G401 (cell line): ENCODE measurements around the gene STX10. TPM values are rescaled to one million over a fixed set of nuclear protein-coding genes. Genes with fewer than 3 reads are reported as not detected.

ENCODE experiments used
- DNase-seq: peaks from one replicate; pipeline ENCODE4 v3.0.0-alpha.2; 2015; ENCODE audit warnings: low spot score
- in situ Hi-C: cut with HindIII; loops from 2 replicates; pipeline ENCODE4 v1.10.0; 2016; ENCODE audit warnings: low sequenced_read_pairs, mixed read lengths
- total RNA-seq: library from RNA; depleted of rRNA; stranded (reverse); fragments of >200 nt; shearing (Covaris generic); gene quantifications from 2 replicates; pipeline ENCODE4 v1.2.3, GENCODE V29; 2014

STX10 gene
- total RNA-seq, 1 experiment from 2014 or later = 112 TPM

- no peak for DNase-seq
Measured at GRCh38 chr19:13104360-13104847, 45.8 kb downstream of the STX10 start.

GRCh38 chr19:13103581-13104359 is 46.4 kb downstream of the STX10 start:
- DNase-seq = no peak
- in situ Hi-C loops = no loop called here

More at GRCh38 chr19:13104360-13104847, 45.8 kb downstream of the STX10 start:
- in situ Hi-C loops = no loop called here

GRCh38 chr19:13102666-13103580 is 47.3 kb downstream of the STX10 start, which contains the start of gene LYL1:
Gene LYL1, minus strand, starts transcription at chr19:13102858. Its CDS starts 1,687 bp downstream, at chr19:13101171.
- no peak for DNase-seq
- in situ Hi-C loops = no loop called here

GRCh38 chr19:13102416-13102665 is 47.8 kb downstream of the STX10 start:
- in situ Hi-C loops = no loop called here
- no peak for DNase-seq

GRCh38 chr19:13101590-13102415 is 48.4 kb downstream of the STX10 start:
- in situ Hi-C loops = no loop called here
- DNase-seq = no peak

DNA sequence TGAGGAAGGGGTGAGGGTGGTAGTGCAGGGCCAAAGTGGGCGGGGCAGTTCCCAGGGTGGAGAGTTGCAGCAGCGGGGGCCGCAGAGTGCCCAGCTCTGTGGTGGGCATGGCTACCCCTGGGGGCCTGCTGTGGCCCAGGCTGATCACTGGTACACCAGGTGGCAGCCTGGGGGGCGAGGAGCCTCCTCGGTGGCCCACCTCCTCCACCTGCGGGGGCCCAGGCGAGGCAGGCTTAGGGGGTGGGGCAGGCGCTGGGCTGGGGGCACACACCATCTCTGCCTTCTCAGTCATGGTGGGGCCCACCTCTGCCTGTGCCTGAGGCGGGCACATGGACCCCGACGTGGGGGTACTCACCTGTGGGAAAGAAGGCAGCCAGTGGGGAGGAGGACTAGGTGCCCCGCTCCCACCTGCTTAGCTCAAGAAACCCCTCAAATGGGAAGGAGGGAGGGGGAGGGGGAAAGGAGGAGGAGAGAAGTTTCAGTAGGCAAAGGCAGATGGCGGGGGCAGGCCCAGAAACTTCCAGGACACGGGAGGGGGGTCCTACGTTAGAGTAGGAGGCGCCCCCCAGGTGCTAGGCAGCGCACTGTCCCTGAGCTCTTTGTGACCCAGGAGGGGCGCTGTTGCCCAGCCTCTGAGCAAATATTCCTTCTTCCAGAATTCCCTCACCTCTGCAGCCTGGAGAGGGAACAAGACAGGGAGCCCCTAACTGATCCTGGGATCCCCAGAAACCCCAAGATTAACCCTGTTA is 49.2 kb downstream of the STX10 start:
- DNase-seq = no peak
- in situ Hi-C loops = no loop called here

DNA sequence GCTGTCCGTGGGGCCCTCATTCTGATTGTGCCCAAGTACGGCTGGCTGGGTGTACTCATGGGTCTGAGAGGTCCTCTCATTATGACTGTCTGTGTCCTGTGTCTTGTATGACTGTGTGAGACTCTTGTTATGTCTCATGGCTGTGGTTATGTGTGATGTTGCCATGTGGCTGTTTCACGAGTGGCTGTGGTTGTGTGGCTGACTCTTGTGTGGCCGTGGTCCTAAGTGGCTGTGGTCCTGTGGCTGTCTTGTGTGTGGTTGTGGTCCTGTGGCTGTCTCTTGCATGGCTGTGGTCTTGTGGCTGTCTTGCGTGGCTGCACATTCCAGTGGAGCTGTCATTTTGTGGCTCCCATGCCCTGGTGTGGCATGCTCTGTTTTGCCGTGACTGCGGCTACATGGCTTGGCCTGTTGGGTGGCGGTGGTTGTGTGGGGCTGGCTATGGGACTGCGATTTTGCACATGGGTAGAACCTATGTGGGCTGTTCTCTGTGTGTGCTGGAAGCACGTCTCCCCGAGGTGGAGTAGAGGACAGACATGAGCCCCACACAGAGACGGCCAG is 50.1 kb downstream of the STX10 start:
- in situ Hi-C loops = no loop called here
- DNase-seq = no peak

DNA sequence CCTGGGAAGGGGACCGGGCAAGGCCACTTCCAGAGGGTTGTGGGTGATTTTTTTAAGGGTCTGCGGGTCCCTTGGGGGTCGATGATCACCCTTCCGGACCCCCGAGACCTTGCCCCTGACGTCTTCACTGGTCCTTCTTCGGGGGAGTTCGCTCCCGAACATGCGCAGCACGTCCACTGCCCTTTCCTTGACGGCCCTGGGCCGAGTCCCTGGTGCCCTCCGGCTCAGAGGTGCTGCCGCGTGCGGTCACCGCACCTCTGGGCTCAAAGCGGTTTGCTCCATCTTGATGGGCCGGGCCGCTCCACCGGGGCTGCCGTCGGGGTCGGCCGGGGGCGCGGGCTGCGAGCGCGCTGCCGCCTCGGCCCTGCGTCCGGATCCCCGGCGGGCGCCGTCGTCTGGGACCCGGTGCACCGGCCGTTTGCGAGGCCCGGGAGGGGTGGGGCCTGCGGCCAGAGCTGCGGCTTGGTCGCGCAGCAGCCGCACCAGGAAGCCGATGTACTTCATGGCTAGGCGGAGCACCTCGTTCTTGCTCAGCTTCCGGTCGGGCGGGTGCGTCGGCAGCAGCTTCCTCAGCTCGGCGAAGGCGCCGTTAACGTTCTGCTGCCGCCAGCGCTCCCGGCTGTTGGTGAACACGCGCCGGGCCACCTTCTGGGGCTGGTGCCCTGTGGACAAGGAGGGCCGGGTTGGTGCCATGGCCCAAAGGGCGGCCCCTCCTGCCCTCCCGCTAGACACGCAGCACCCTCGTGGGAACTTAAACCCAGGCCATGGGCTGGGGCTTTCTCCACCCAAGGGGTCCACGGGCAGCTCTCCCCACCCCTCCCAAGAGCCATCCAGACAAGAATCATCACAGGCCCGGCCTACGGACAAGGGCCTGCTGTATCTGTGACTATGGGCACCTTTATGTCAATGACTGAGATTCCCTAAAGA is 50.8 kb downstream of the STX10 start:
- in situ Hi-C loops = no loop called here
- no peak for DNase-seq

- no peak for DNase-seq
Measured at GRCh38 chr19:13098277-13099072, 51.7 kb downstream of the STX10 start.

DNA sequence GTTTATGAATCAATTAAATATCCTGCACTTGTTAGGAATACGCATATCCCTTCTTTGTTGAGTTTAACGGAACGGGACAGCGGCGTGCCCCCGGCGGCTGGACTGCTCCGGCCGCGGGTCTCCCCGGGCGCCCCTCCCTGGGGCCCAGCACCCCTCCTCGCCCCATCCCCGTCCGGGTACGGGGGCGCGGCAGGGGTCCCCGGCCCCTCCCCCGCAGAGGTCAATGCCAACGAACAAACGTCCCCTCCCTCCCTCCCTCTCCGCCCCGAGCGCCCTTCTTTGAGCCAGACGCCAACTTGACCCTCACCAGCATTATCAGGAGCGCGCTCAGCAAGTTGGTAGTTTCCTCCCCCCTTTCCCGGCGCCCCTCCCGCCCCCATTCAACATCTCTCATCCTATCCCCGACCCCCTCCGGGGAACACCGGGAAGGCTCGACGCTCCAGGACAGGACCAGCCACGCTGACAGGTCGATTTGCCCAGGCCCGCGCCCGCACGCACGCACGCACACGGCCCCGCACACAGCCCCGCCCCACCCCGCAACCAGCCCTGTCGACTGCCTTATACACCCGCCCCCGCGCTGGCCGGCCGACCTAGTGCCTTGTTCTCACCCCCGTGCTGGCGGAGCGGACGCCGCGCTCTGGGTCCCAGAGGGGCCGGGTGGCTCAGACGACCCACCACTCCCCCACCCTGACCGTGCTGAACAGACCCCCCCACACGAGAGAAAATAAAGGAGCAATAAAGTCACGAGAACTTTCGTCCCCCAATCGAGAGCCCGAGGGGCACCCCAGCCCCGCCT is 52.5 kb downstream of the STX10 start:
- in situ Hi-C loops = no loop called here
- no peak for DNase-seq

More at GRCh38 chr19:13098277-13099072, 51.7 kb downstream of the STX10 start:
- in situ Hi-C loops = no loop called here

- in situ Hi-C loops = no loop called here
Measured at GRCh38 chr19:13097033-13097462, 53.1 kb downstream of the STX10 start.

GRCh38 chr19:13095934-13096927 is 53.9 kb downstream of the STX10 start:
- no peak for DNase-seq
- in situ Hi-C loops = no loop called here

More at GRCh38 chr19:13097033-13097462, 53.1 kb downstream of the STX10 start:
- DNase-seq = no peak

DNA sequence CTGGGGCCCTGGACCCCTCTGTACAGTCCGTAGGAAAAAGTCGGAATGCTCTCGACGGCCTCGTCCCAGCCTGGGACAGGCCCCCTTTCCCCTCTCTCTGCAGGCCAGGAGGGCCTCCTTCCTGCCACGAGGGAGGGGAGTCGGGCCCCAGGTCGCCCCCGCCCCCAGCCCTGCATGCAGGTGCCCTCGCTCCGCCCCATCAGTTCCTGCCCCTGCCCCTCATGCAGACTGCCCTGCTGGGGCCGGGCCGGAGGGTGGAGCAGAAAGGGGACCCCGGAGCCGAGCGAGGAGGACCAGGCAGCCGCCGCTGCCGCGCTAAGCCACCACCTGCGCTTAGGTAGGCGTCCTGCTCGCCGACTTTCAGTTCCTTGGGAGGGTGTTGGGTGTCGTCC is 54.8 kb downstream of the STX10 start:
- in situ Hi-C loops = no loop called here
- no peak for DNase-seq

- DNase-seq = no peak
- in situ Hi-C loops = no loop called here
Measured at GRCh38 chr19:13094771-13095392, 55.3 kb downstream of the STX10 start.
